HepG2 (cell line): ENCODE data around the gene C9orf43. TPM values are rescaled to one million over a fixed set of nuclear protein-coding genes. Genes with fewer than 3 reads are reported as not detected.

Experiments used
- ATAC-seq: fragments of 200-7000 bp; cut with Tn5 transposase; 3 replicates; pipeline ENCODE4 v1.9.1; 2020; ENCODE audit warnings: mild to moderate bottlenecking, moderate library complexity
- BruUV-seq: library from RNA; stranded (reverse); fragments of 400-500 nt; replicated peaks from 2 replicates; lab custom pipeline; 2021; lab: Mats Ljungman, UMichigan
- CTCF ChIA-PET: fragments of 300-600 bp; formaldehyde crosslinking; extraction: SDS; loops from one replicate; lab custom pipeline; 2021; ENCODE audit warnings: low total read pairs, inconsistent platforms, low intra/inter-chr PET ratio; lab: Yijun Ruan, JAX
- POLR2A ChIA-PET: fragments of 350-600 bp; sonication (Branson Sonifier 250); formaldehyde crosslinking; loops from one replicate; lab custom pipeline; 2020; ENCODE audit warnings: antibody characterized with exemption, inconsistent platforms; lab: Yijun Ruan, JAX
- DNase-seq: peaks from one replicate; pipeline ENCODE4 v3.0.0-alpha.2; 2015; ENCODE audit warnings: low spot score
- FAIRE-seq: peaks from 3 replicates; lab custom pipeline; 2011; peaks lifted over from hg19 to GRCh38; lab: Jason Lieb, UNC
- H2AFZ ChIP-seq: one replicate; pipeline ENCODE4 v1.6.1; 2011; ENCODE audit warnings: low read length, inconsistent platforms
- H3K27ac ChIP-seq: fragments of 300-600 bp; 3 replicates; pipeline ENCODE4 v1.8.0; 2011; ENCODE audit warnings: mixed run types, mild to moderate bottlenecking, mixed read lengths, low read length, inconsistent platforms; ENCODE audit not compliant: insufficient read depth; ENCODE audit errors: extremely low read length
- H3K27me3 ChIP-seq, 2 experiments: fragments of 200-600 bp in 1 of 2; 2 replicates in 1 of 2; 3 replicates in 1 of 2; pipeline versions ENCODE4 v1.6.0 to v1.8.0; 2011; ENCODE audit warnings: low read length in 2 of 2, mild to moderate bottlenecking in 2 of 2, moderate library complexity in 2 of 2, inconsistent platforms in 1 of 2; ENCODE audit not compliant: insufficient read depth in 2 of 2, control insufficient read depth in 1 of 2
- H3K36me3 ChIP-seq, 2 experiments: fragments of 200-600 bp in 1 of 2; replicated peaks in 1 of 2; 2 replicates in 1 of 2; 3 replicates in 1 of 2; pipeline versions ENCODE4 v1.5.1 to v1.8.0; 2011; ENCODE audit warnings: low read length in 2 of 2, inconsistent platforms in 1 of 2; ENCODE audit not compliant: insufficient read depth in 2 of 2, control insufficient read depth in 1 of 2
- H3K4me1 ChIP-seq: 2 replicates; pipeline ENCODE4 v1.5.1; 2012; ENCODE audit warnings: low read length, inconsistent platforms; ENCODE audit not compliant: insufficient read depth
- H3K4me2 ChIP-seq: 2 replicates; pipeline ENCODE4 v1.6.0; 2011; ENCODE audit warnings: low read depth, low read length, inconsistent platforms
- H3K4me3 ChIP-seq, 3 experiments: fragments of 200-600 bp in 1 of 3; sonication (generic), shearing (Covaris generic) in 1 of 3; replicated peaks in 1 of 3; 2 replicates each; pipeline ENCODE4 v1.5.1; 2011 to 2016; ENCODE audit warnings: low read length in 3 of 3, inconsistent platforms in 2 of 3, low read depth in 2 of 3, mild to moderate bottlenecking in 2 of 3, control low read depth in 1 of 3, mixed read lengths in 1 of 3; ENCODE audit not compliant: insufficient read depth in 1 of 3
- H3K79me2 ChIP-seq: one replicate; pipeline ENCODE4 v1.6.1; 2011; ENCODE audit warnings: low read length, inconsistent platforms; ENCODE audit not compliant: insufficient read depth
- H3K9ac ChIP-seq: 2 replicates; pipeline ENCODE4 v1.6.0; 2011; ENCODE audit warnings: mild to moderate bottlenecking, low read depth, low read length, inconsistent platforms; ENCODE audit not compliant: insufficient read depth
- H3K9me3 ChIP-seq: 2 replicates; pipeline ENCODE4 v1.5.1; 2012; ENCODE audit warnings: mild to moderate bottlenecking, low read length
- H4K20me1 ChIP-seq: 2 replicates; pipeline ENCODE4 v1.6.0; 2011; ENCODE audit warnings: inconsistent platforms, mild to moderate bottlenecking, low read length, moderate library complexity; ENCODE audit not compliant: insufficient read depth
- ELK4 ChIP-seq: sonication (generic); formaldehyde crosslinking; IDR thresholded peaks from 2 replicates; pipeline ENCODE4 v1.9.0; 2021; ENCODE audit warnings: missing genetic modification reagents, borderline replicate concordance
- FUBP1 ChIP-seq: sonication (generic); formaldehyde crosslinking; IDR thresholded peaks from 2 replicates; pipeline ENCODE4 v1.5.1; 2020; ENCODE audit warnings: missing genetic modification reagents, mild to moderate bottlenecking, borderline replicate concordance
- IRF9 ChIP-seq: sonication (generic); formaldehyde crosslinking; IDR thresholded peaks from 2 replicates; pipeline ENCODE4 v1.8.0; 2022; ENCODE audit warnings: missing genetic modification reagents, mild to moderate bottlenecking, borderline replicate concordance
- KDM2A ChIP-seq: sonication (generic); formaldehyde crosslinking; IDR thresholded peaks from 2 replicates; pipeline ENCODE4 v1.4.0; 2020; ENCODE audit warnings: low read depth, missing genetic modification reagents, borderline replicate concordance
- MTA3 ChIP-seq: sonication (generic); formaldehyde crosslinking; IDR thresholded peaks from 2 replicates; pipeline ENCODE4 v1.4.0; 2020; ENCODE audit warnings: missing genetic modification reagents
- MTERF4 ChIP-seq: sonication (generic); formaldehyde crosslinking; IDR thresholded peaks from 2 replicates; pipeline ENCODE4 v1.8.0; 2023; ENCODE audit warnings: mild to moderate bottlenecking, missing genetic modification reagents
- NAIF1 ChIP-seq: sonication (generic); formaldehyde crosslinking; IDR thresholded peaks from 2 replicates; pipeline ENCODE4 v1.5.0; 2020; ENCODE audit warnings: mild to moderate bottlenecking, missing genetic modification reagents, borderline replicate concordance
- NR0B2 ChIP-seq: sonication (generic); formaldehyde crosslinking; IDR thresholded peaks from 2 replicates; pipeline ENCODE4 v1.4.0; 2020; ENCODE audit warnings: mild to moderate bottlenecking, missing genetic modification reagents
- RNF219 ChIP-seq: sonication (generic); formaldehyde crosslinking; IDR thresholded peaks from 2 replicates; pipeline ENCODE4 v1.5.0; 2020; ENCODE audit warnings: mild to moderate bottlenecking, missing genetic modification reagents
- ZKSCAN8 ChIP-seq: IDR thresholded peaks from 2 replicates; pipeline ENCODE4 v1.6.1; 2016; ENCODE audit warnings: borderline replicate concordance, missing genetic modification reagents, missing compliant biosample characterization
- ZMYM2 ChIP-seq: sonication (generic); formaldehyde crosslinking; IDR thresholded peaks from 2 replicates; pipeline ENCODE4 v1.8.0; 2022; ENCODE audit warnings: mild to moderate bottlenecking, missing genetic modification reagents
- ZNF281 ChIP-seq: sonication (generic); formaldehyde crosslinking; IDR thresholded peaks from 2 replicates; pipeline ENCODE4 v1.4.0; 2020; ENCODE audit warnings: missing genetic modification reagents, borderline replicate concordance
- WGBS: methylation state at CpG from one replicate; pipeline ENCODE4 v1.1.6; 2017; ENCODE audit warnings: low lambda C conversion rate; 5-methylcytosine and 5-hydroxymethylcytosine counted together
- in situ Hi-C: cut with HindIII; loops from 2 replicates; pipeline ENCODE4 v1.10.0; 2017; ENCODE audit warnings: low pct_unique_long_range_greater_than_20kb; ENCODE audit not compliant: extremely low pct_ligation_motif_present
- intact Hi-C: fragments of 100-400 bp; cut with micrococcal nuclease; formaldehyde crosslinking; loops from one replicate; pipeline ENCODE4 v1.10.0; 2022; ENCODE audit not compliant: unreplicated experiment
- polyA plus RNA-seq, 8 experiments: library from polyadenylated mRNA; depleted of rRNA in 3 of 8; stranded (reverse) in 7 of 8; unstranded in 1 of 8; fragments of >200 nt; fragmentation: Illumina TruSeq in 4 of 8; extraction: Trizol in 4 of 8; gene quantifications; 2 replicates each; pipeline versions ENCODE4 v1.2.1 to v1.2.3, GENCODE V29; 2011 to 2016; ENCODE audit warnings: low read depth in 4 of 8, missing spikeins in 1 of 8, mixed read lengths in 1 of 8; ENCODE audit not compliant: insufficient read depth in 1 of 8
- total RNA-seq, 5 experiments: library from RNA; depleted of rRNA; stranded (reverse); fragments of >200 nt; fragmentation: Illumina TruSeq; extraction: Trizol; gene quantifications; 2 replicates each; pipeline ENCODE4 v1.2.3, GENCODE V29; 2016; ENCODE audit warnings: low read depth in 1 of 5

C9orf43 gene
- total and polyA plus RNA-seq, 2 of the 13 experiments (the other 11 are each of a cell fraction or from before 2014, with no cell fraction given) = 0.24 to 0.31 TPM

GRCh38 chr9:113403646-113404045, 6.9 kb upstream of the C9orf43 start:
- peaks cover 45% of the 10 kb centered on the region for H3K4me1 ChIP-seq
- CTCF ChIA-PET = no interaction called here
- H3K27ac ChIP-seq = no peak overlapping the region
- FAIRE-seq (no peak), DNase-seq (no peak), ATAC-seq (no peak)
- no peaks in the 10 kb centered on the region; a peak in 1 of 5 replicates for H3K27me3 ChIP-seq
- no TSS peak for BruUV-seq
- no peak overlapping the region for H3K9ac ChIP-seq
- H2AFZ ChIP-seq = no peak overlapping the region
- H3K9me3 ChIP-seq = no peaks in the 10 kb centered on the region
- POLR2A ChIA-PET = no interaction called here
- in situ Hi-C loops = loop anchor here (5.0 kb wide), 1 partner anchor 51 kb away; no protein-coding TSS in a partner anchor
- intact Hi-C loops = loop anchor here (5.0 to 10.0 kb wide), 2 partner anchors 61 to 129 kb away; partner anchors contain the start of genes CDC26, PRPF4 and WDR31
- WGBS = 32% methylated on average over 2 of the region's 2 CpGs
- H3K4me3 ChIP-seq = no peak overlapping the region
- H3K79me2 ChIP-seq = peaks cover 17% of the 10 kb centered on the region
- peaks cover 0 to 17% of the 10 kb centered on the region in 2 experiments; a peak in 3 of 5 replicates for H3K36me3 ChIP-seq
- H4K20me1 ChIP-seq = no peaks in the 10 kb centered on the region
- no peak overlapping the region for H3K4me2 ChIP-seq
- TF ChIP-seq NAIF1 (CRISPR knock-in tag) (no peak), KDM2A (CRISPR knock-in tag) (no peak), ELK4 (no peak), ZNF281 (CRISPR knock-in tag) (no peak), NR0B2 (no peak), ZMYM2 (CRISPR knock-in tag) (no peak), MTERF4 (CRISPR knock-in tag) (no peak), MTA3 (CRISPR knock-in tag) (no peak), FUBP1 (CRISPR knock-in tag) (no peak), RNF219 (CRISPR knock-in tag) (no peak), IRF9 (CRISPR knock-in tag) (no peak), ZKSCAN8 (no peak)
